HepG2 (cell line): ENCODE data around the gene PSD4. TPM values are rescaled to one million over a fixed set of nuclear protein-coding genes. Genes with fewer than 3 reads are reported as not detected.

ENCODE experiments used
- ASH2L ChIP-seq: fragments of 300-600, 200-600 bp; sonication (generic); IDR thresholded peaks from 2 replicates; pipeline ENCODE4 v1.7.0; 2017; ENCODE audit warnings: low read depth, mild to moderate bottlenecking, moderate library complexity, mixed read lengths, low read length; ENCODE audit not compliant: insufficient read length
- CAMTA2 ChIP-seq: sonication (generic); formaldehyde crosslinking; IDR thresholded peaks from 2 replicates; pipeline ENCODE4 v1.4.0; 2020; ENCODE audit warnings: mild to moderate bottlenecking, missing genetic modification reagents, borderline replicate concordance
- CEBPB ChIP-seq: IDR thresholded peaks from 2 replicates; pipeline ENCODE4 v1.6.1; 2011; ENCODE audit warnings: low read depth, low read length, improper control_type of control experiment, borderline replicate concordance
- CENPX ChIP-seq: sonication (generic); formaldehyde crosslinking; IDR thresholded peaks from 2 replicates; pipeline ENCODE4 v1.9.0; 2021; ENCODE audit warnings: mild to moderate bottlenecking, missing genetic modification reagents, moderate library complexity
- CERS6 ChIP-seq: sonication (generic); formaldehyde crosslinking; IDR thresholded peaks from 2 replicates; pipeline ENCODE4 v1.5.0; 2020; ENCODE audit warnings: missing genetic modification reagents
- EEA1 ChIP-seq: sonication (generic); formaldehyde crosslinking; IDR thresholded peaks from 2 replicates; pipeline ENCODE4 v1.5.1; 2020; ENCODE audit warnings: mild to moderate bottlenecking, missing genetic modification reagents, borderline replicate concordance
- FOXJ3 ChIP-seq: sonication (generic); formaldehyde crosslinking; IDR thresholded peaks from 2 replicates; pipeline ENCODE4 v1.4.0; 2020; ENCODE audit warnings: missing genetic modification reagents, mild to moderate bottlenecking, borderline replicate concordance
- GABPB1 ChIP-seq: IDR thresholded peaks from 2 replicates; pipeline ENCODE4 v1.6.1; 2016; ENCODE audit warnings: mild to moderate bottlenecking, missing genetic modification reagents, moderate library complexity, missing compliant biosample characterization
- HIVEP1 ChIP-seq: sonication (generic); formaldehyde crosslinking; IDR thresholded peaks from 2 replicates; pipeline ENCODE4 v1.4.0; 2020; ENCODE audit warnings: mild to moderate bottlenecking, missing genetic modification reagents
- KDM6A ChIP-seq: IDR thresholded peaks from 2 replicates; pipeline ENCODE4 v1.6.1; 2016; ENCODE audit warnings: low read depth
- LCORL ChIP-seq, 2 experiments: fragments of 450-650 bp in 1 of 2; sonication (generic) in 1 of 2; formaldehyde crosslinking in 1 of 2; IDR thresholded peaks; 2 replicates each; pipeline versions ENCODE4 v1.5.0 to v1.6.1; 2017 to 2020; ENCODE audit warnings: antibody characterized with exemption in 1 of 2, missing genetic modification reagents in 1 of 2
- MEF2D ChIP-seq: sonication (generic); formaldehyde crosslinking; IDR thresholded peaks from 2 replicates; pipeline ENCODE4 v1.5.1; 2020; ENCODE audit warnings: mild to moderate bottlenecking, missing genetic modification reagents
- MXD1 ChIP-seq: sonication (generic); formaldehyde crosslinking; IDR thresholded peaks from 2 replicates; pipeline ENCODE4 v1.4.0; 2020; ENCODE audit warnings: mild to moderate bottlenecking, missing genetic modification reagents
- REPIN1 ChIP-seq: sonication (generic); formaldehyde crosslinking; IDR thresholded peaks from 2 replicates; pipeline ENCODE4 v1.8.0; 2022; ENCODE audit warnings: missing genetic modification reagents, low read depth, mild to moderate bottlenecking, borderline replicate concordance
- SAFB2 ChIP-seq: sonication (generic); formaldehyde crosslinking; IDR thresholded peaks from 2 replicates; pipeline ENCODE4 v1.5.1; 2020; ENCODE audit warnings: missing genetic modification reagents, low read depth, mild to moderate bottlenecking, borderline replicate concordance
- SAP130 ChIP-seq: IDR thresholded peaks from 2 replicates; pipeline ENCODE4 v1.6.1; 2016; ENCODE audit warnings: low read depth
- SATB2 ChIP-seq: sonication (generic); formaldehyde crosslinking; IDR thresholded peaks from 2 replicates; pipeline ENCODE4 v1.5.0; 2020; ENCODE audit warnings: missing genetic modification reagents
- STAG1 ChIP-seq: sonication (generic); formaldehyde crosslinking; IDR thresholded peaks from 2 replicates; pipeline ENCODE4 v1.4.0; 2020; ENCODE audit warnings: missing genetic modification reagents
- ZBTB34 ChIP-seq: sonication (generic); formaldehyde crosslinking; IDR thresholded peaks from 2 replicates; pipeline ENCODE4 v1.8.0; 2022; ENCODE audit warnings: mild to moderate bottlenecking, missing genetic modification reagents
- ZFP36 ChIP-seq: fragments of 150-350 bp; IDR thresholded peaks from 2 replicates; pipeline ENCODE4 v1.6.1; 2018; ENCODE audit warnings: borderline replicate concordance, low read length, low read depth; ENCODE audit not compliant: partially characterized antibody
- ZMAT3 ChIP-seq: sonication (generic); formaldehyde crosslinking; conservative IDR thresholded peaks from 2 replicates; pipeline ENCODE4 v1.7.0; 2021; ENCODE audit warnings: missing genetic modification reagents
- ZNF253 ChIP-seq: sonication (generic); formaldehyde crosslinking; IDR thresholded peaks from 2 replicates; pipeline ENCODE4 v1.8.0; 2022; ENCODE audit warnings: mild to moderate bottlenecking, missing genetic modification reagents, borderline replicate concordance
- ZNF296 ChIP-seq: sonication (generic); formaldehyde crosslinking; conservative IDR thresholded peaks from 2 replicates; pipeline ENCODE4 v1.5.0; 2020; ENCODE audit warnings: mild to moderate bottlenecking, missing genetic modification reagents
- ZNF335 ChIP-seq: sonication (generic); formaldehyde crosslinking; IDR thresholded peaks from 2 replicates; pipeline ENCODE4 v1.4.0; 2020; ENCODE audit warnings: missing genetic modification reagents
- ZNF496 ChIP-seq: sonication (generic); formaldehyde crosslinking; IDR thresholded peaks from 2 replicates; pipeline ENCODE4 v1.8.1; 2023; ENCODE audit warnings: mild to moderate bottlenecking, moderate library complexity, missing genetic modification reagents; ENCODE audit not compliant: insufficient replicate concordance
- ZNF614 ChIP-seq: IDR thresholded peaks from 2 replicates; pipeline ENCODE4 v1.6.1; 2018; ENCODE audit warnings: missing biosample characterization, missing genetic modification reagents, inconsistent platforms, borderline replicate concordance
- ZNF878 ChIP-seq: sonication (generic); formaldehyde crosslinking; IDR thresholded peaks from 2 replicates; pipeline ENCODE4 v1.8.1; 2023; ENCODE audit warnings: mild to moderate bottlenecking, missing genetic modification reagents, moderate library complexity
- ZSCAN22 ChIP-seq: sonication (generic); formaldehyde crosslinking; IDR thresholded peaks from 2 replicates; pipeline ENCODE4 v1.4.0; 2020; ENCODE audit warnings: mild to moderate bottlenecking, missing genetic modification reagents
- polyA plus RNA-seq, 8 experiments: library from polyadenylated mRNA; depleted of rRNA in 3 of 8; stranded (reverse) in 7 of 8; unstranded in 1 of 8; fragments of >200 nt; fragmentation: Illumina TruSeq in 4 of 8; extraction: Trizol in 4 of 8; gene quantifications; 2 replicates each; pipeline versions ENCODE4 v1.2.1 to v1.2.3, GENCODE V29; 2011 to 2016; ENCODE audit warnings: low read depth in 4 of 8, missing spikeins in 1 of 8, mixed read lengths in 1 of 8; ENCODE audit not compliant: insufficient read depth in 1 of 8
- total RNA-seq, 5 experiments: library from RNA; depleted of rRNA; stranded (reverse); fragments of >200 nt; fragmentation: Illumina TruSeq; extraction: Trizol; gene quantifications; 2 replicates each; pipeline ENCODE4 v1.2.3, GENCODE V29; 2016; ENCODE audit warnings: low read depth in 1 of 5

PSD4 gene
- total and polyA plus RNA-seq, 2 of the 13 experiments (the other 11 are each of a cell fraction or from before 2014, with no cell fraction given): 5.8 to 9.4 TPM

DNA sequence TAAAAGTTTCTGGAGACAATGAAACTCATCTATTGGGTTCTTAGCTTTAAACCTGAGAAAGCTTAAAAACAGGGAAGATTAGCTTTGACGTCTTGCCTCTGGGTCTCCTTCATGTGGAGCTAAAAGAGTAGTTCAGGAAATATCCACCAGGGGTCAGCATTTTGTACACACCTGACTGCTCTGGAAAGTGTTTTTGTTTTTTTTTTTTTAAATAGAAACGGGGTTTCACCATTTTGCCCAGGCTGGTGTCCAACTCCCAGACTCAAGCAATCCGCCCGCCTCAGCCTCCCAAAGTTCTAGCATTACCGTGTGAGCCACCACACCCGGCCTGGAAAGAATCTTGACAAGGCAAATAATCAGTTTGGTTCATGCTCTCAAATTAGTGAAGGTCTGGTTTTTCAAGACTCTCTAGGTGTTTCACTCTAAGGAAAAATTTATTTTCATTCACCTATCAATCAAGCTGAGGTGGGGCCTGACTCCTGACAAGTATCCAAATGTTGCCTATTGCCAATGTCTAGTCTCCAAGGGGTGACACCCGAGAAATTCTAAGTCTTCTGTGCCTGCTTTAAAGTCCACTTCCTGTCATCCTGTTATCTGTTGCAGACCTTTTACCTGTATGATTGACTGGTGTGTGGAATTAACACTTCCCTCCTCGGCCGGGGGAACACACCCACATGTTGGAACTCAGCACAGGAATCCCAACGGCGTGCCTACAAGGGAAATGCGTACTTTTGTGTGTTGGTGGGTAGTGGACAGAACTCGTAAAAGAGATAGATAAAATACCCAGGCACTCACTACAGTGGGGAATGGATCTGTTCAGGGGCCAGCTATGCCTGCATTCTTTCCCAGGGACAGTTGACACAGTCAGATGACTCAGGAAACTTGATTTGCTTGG is 35.1 kb upstream of the PSD4 start (continued):
- TF ChIP-seq LCORL (IDR thresholded peaks at IDR 0.05): no peak
- TF ChIP-seq LCORL (CRISPR knock-in tag; IDR thresholded peaks at IDR 0.05): peak; percentile 47
- TF ChIP-seq ZNF878: no peak
- TF ChIP-seq FOXJ3 (CRISPR knock-in tag): peak; percentile 45; the same call in 1 of the 2 replicates
- no peak for TF ChIP-seq CEBPB
- no peak for TF ChIP-seq ZNF296 (CRISPR knock-in tag)
- TF ChIP-seq STAG1 (CRISPR knock-in tag): peak; percentile 78
- TF ChIP-seq MEF2D (CRISPR knock-in tag): no peak
- TF ChIP-seq ZFP36: no peak
- TF ChIP-seq GABPB1 (CRISPR knock-in tag): peak; percentile 11; the same call in 1 of the 2 replicates
- no peak for TF ChIP-seq SATB2 (CRISPR knock-in tag)
- TF ChIP-seq REPIN1 (CRISPR knock-in tag): no peak
- 0 out of 2 replicates have a peak, but pooled peaks have one; percentile 58 for TF ChIP-seq ZSCAN22 (CRISPR knock-in tag)
- TF ChIP-seq SAP130: peak; percentile 49
- TF ChIP-seq ASH2L: peak; percentile 23
- TF ChIP-seq SAFB2 (CRISPR knock-in tag): no peak
- TF ChIP-seq ZNF614 (CRISPR knock-in tag): 0 out of 2 replicates have a peak, but pooled peaks have one; percentile 2
- TF ChIP-seq EEA1: no peak
- no peak for TF ChIP-seq CAMTA2 (CRISPR knock-in tag)
- no peak for TF ChIP-seq KDM6A
- TF ChIP-seq ZNF253 (CRISPR knock-in tag): no peak
- TF ChIP-seq CERS6 (CRISPR knock-in tag): no peak
- no peak for TF ChIP-seq ZNF496 (CRISPR knock-in tag)
- TF ChIP-seq HIVEP1 (CRISPR knock-in tag): peak; percentile 61; the same call in 1 of the 2 replicates
- TF ChIP-seq ZMAT3 (CRISPR knock-in tag): no peak
- TF ChIP-seq ZBTB34: no peak
- no peak for TF ChIP-seq ZNF335
- no peak for TF ChIP-seq CENPX (CRISPR knock-in tag)
- TF ChIP-seq MXD1 (CRISPR knock-in tag): no peak
